ACC112 (cell line): ENCODE measurements around the gene ZNF652.
A peak's percentile ranks its signal among the peaks of the same experiment; 100 is the strongest.
"Not testable (repeated sequence)": the region's sequence is repeated elsewhere in the genome, so short reads cannot be mapped to it uniquely, and the experiment has no call there.

Experiments
- H2AFZ ChIP-seq: fragments of 200-600 bp; sonication (generic); one replicate; pipeline ENCODE4 v1.6.0; 2017; ENCODE audit warnings: antibody characterized with exemption, low read length; ENCODE audit not compliant: unreplicated experiment
- H3K27ac ChIP-seq: fragments of 200-600 bp; sonication (generic); 2 replicates; pipeline ENCODE4 v1.5.1; 2014; ENCODE audit warnings: low read depth, mild to moderate bottlenecking, antibody characterized with exemption, low read length, moderate library complexity
- H3K27me3 ChIP-seq: fragments of 200-600 bp; sonication (generic); 2 replicates; pipeline ENCODE4 v1.6.1; 2014; ENCODE audit warnings: mild to moderate bottlenecking, antibody characterized with exemption, low read length, moderate library complexity, mixed read lengths; ENCODE audit not compliant: insufficient read depth
- H3K36me3 ChIP-seq: fragments of 200-600 bp; sonication (generic); 2 replicates; pipeline ENCODE4 v1.6.1; 2016; ENCODE audit warnings: mild to moderate bottlenecking, antibody characterized with exemption, low read length, moderate library complexity, mixed read lengths; ENCODE audit not compliant: insufficient read depth
- H3K4me1 ChIP-seq: fragments of 200-600 bp; sonication (generic); one replicate; pipeline ENCODE4 v1.6.1; 2016; ENCODE audit warnings: low read length, mixed read lengths; ENCODE audit not compliant: insufficient read depth, unreplicated experiment, control insufficient read depth
- H3K4me3 ChIP-seq: fragments of 200-600 bp; sonication (generic); 2 replicates; pipeline ENCODE4 v1.5.1; 2014; ENCODE audit warnings: mild to moderate bottlenecking, low read depth, low read length
- H3K79me2 ChIP-seq: fragments of 200-600 bp; sonication (generic); one replicate; pipeline ENCODE4 v1.6.0; 2016; ENCODE audit warnings: low read length; ENCODE audit not compliant: control insufficient read depth, unreplicated experiment, insufficient read depth

ZNF652 gene

GRCh38 chr17:49369760-49370159 is 7.7 kb upstream of the ZNF652 start:
- no peak overlapping the region for H3K27ac ChIP-seq
- no peaks in the 10 kb centered on the region for H3K79me2 ChIP-seq
- H3K4me1 ChIP-seq = no peaks in the 10 kb centered on the region
- no peak overlapping the region for H2AFZ ChIP-seq
- no peaks in the 10 kb centered on the region for H3K36me3 ChIP-seq
- H3K4me3 ChIP-seq = no peak overlapping the region
- H3K27me3 ChIP-seq = no peaks in the 10 kb centered on the region

- Histone ChIP-seq H2AFZ (no peak overlapping the region), H3K27ac (no peak overlapping the region), H3K79me2 (no peaks in the 10 kb centered on the region), H3K36me3 (no peaks in the 10 kb centered on the region), H3K4me3 (no peak overlapping the region), H3K27me3 (no peaks in the 10 kb centered on the region), H3K4me1 (no peaks in the 10 kb centered on the region)
Measured at GRCh38 chr17:49369089-49369488, 7.0 kb upstream of the ZNF652 start.

- Histone ChIP-seq H3K4me1 (peaks cover 3% of the 10 kb centered on the region), H3K36me3 (no peaks in the 10 kb centered on the region), H3K4me3 (no peak overlapping the region), H3K27ac (no peak overlapping the region), H3K27me3 (no peaks in the 10 kb centered on the region), H3K79me2 (peaks cover 5% of the 10 kb centered on the region), H2AFZ (no peak overlapping the region)
Measured at GRCh38 chr17:49365667-49366066, 3.6 kb upstream of the ZNF652 start.

GRCh38 chr17:49365126-49365525 is 3.1 kb upstream of the ZNF652 start:
- H3K27me3 ChIP-seq, H3K27ac ChIP-seq, H3K36me3 ChIP-seq, H2AFZ ChIP-seq, H3K4me3 ChIP-seq, H3K4me1 ChIP-seq: not testable (repeated sequence)
- peaks cover 11% of the 10 kb centered on the region for H3K79me2 ChIP-seq

- Histone ChIP-seq H3K36me3 (no peaks in the 10 kb centered on the region), H3K79me2 (peaks cover 21% of the 10 kb centered on the region), H3K4me1 (peaks cover 13% of the 10 kb centered on the region), H3K27ac (no peak overlapping the region), H2AFZ (no peak overlapping the region), H3K4me3 (no peak overlapping the region), H3K27me3 (no peaks in the 10 kb centered on the region)
Measured at GRCh38 chr17:49364119-49364518, 2.1 kb upstream of the ZNF652 start.

GRCh38 chr17:49363251-49363650 is 1.2 kb upstream of the ZNF652 start:
- peaks cover 22% of the 10 kb centered on the region for H3K4me1 ChIP-seq
- H2AFZ ChIP-seq = no peak overlapping the region
- peaks cover 29% of the 10 kb centered on the region for H3K79me2 ChIP-seq
- no peak overlapping the region for H3K27ac ChIP-seq
- no peak overlapping the region for H3K4me3 ChIP-seq
- H3K27me3 ChIP-seq = no peaks in the 10 kb centered on the region
- no peaks in the 10 kb centered on the region for H3K36me3 ChIP-seq

- H3K36me3 ChIP-seq = no peaks in the 10 kb centered on the region
- H2AFZ ChIP-seq = peak overlapping the region; percentile 63
- peak overlapping the region; percentile 99 for H3K4me3 ChIP-seq
- peaks cover 26% of the 10 kb centered on the region for H3K4me1 ChIP-seq
- H3K79me2 ChIP-seq = peaks cover 35% of the 10 kb centered on the region
- H3K27ac ChIP-seq = no peak overlapping the region
- H3K27me3 ChIP-seq = no peaks in the 10 kb centered on the region
Measured at GRCh38 chr17:49362723-49363117, 670 bp upstream of the ZNF652 start.

GRCh38 chr17:49361129-49361901 is 735 bp downstream of the ZNF652 start:
- peak overlapping the region; percentile 91 for H2AFZ ChIP-seq
- H3K27me3 ChIP-seq = no peaks in the 10 kb centered on the region
- peaks cover 26% of the 10 kb centered on the region for H3K4me1 ChIP-seq
- H3K36me3 ChIP-seq = no peaks in the 10 kb centered on the region
- H3K27ac ChIP-seq = peak overlapping the region; percentile 47; the same call in 1 of the 2 replicates
- H3K79me2 ChIP-seq = peaks cover 43% of the 10 kb centered on the region
- peak overlapping the region; percentile 99 for H3K4me3 ChIP-seq

- Histone ChIP-seq H3K36me3 (no peaks in the 10 kb centered on the region), H3K4me3 (peak overlapping the region; percentile 99), H3K79me2 (peaks cover 46% of the 10 kb centered on the region), H3K27me3 (no peaks in the 10 kb centered on the region), H3K27ac (no peak overlapping the region), H3K4me1 (peaks cover 26% of the 10 kb centered on the region), H2AFZ (peak overlapping the region; percentile 91)
Measured at GRCh38 chr17:49360796-49361128, 1.3 kb downstream of the ZNF652 start.

GRCh38 chr17:49359990-49360795 is 1.9 kb downstream of the ZNF652 start:
- peaks cover 26% of the 10 kb centered on the region for H3K4me1 ChIP-seq
- H3K4me3 ChIP-seq = peak overlapping the region; percentile 99
- peak overlapping the region; percentile 91 for H2AFZ ChIP-seq
- H3K27ac ChIP-seq = no peak overlapping the region
- no peaks in the 10 kb centered on the region for H3K36me3 ChIP-seq
- H3K79me2 ChIP-seq = peaks cover 48% of the 10 kb centered on the region
- H3K27me3 ChIP-seq = no peaks in the 10 kb centered on the region
